Prostate gland (tissue), 2 donors: ENCODE data around the gene CBLN1.

Experiments used
- CTCF ChIP-seq, 4 experiments: fragments of 200-600 bp in 2 of 4; fragments of 450-650 bp in 2 of 4; sonication (generic) in 2 of 4; IDR thresholded peaks; 1 replicate in 3 of 4; 2 replicates in 1 of 4; pipeline ENCODE4 v1.5.1; 2016 to 2019; ENCODE audit warnings: antibody characterized with exemption in 4 of 4, mild to moderate bottlenecking in 2 of 4, moderate library complexity in 2 of 4
- POLR2A ChIP-seq: fragments of 450-650 bp; IDR thresholded peaks from one replicate; pipeline ENCODE4 v1.6.1; 2016; ENCODE audit warnings: antibody characterized with exemption, mild to moderate bottlenecking
- POLR2AphosphoS5 ChIP-seq: sonication (generic); formaldehyde crosslinking; IDR thresholded peaks from one replicate; pipeline ENCODE4 v1.6.1; 2017; ENCODE audit warnings: antibody characterized with exemption

DNA sequence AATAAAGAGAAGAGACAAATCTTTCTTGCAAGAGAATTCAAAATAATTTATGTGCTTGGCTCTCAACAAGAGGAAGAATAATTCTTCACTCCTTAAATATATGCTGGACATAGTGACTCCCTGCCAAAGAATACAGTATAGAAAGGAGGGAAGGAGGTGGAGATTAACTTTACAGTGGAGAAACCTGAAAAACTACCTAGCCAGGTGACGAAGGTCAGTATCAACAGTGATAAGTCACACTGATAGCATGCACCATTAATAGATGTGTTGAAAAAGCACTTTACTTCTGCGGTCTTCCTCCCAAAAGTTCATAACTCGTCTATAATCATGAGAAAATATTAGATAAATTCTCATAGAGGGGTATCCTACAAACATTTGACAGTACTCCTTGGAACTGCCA is 21.4 kb downstream of the CBLN1 start:
- no peak for TF ChIP-seq CTCF (IDR thresholded peaks at IDR 0.05)
- TF ChIP-seq POLR2AphosphoS5 = no peak
- no peak for TF ChIP-seq POLR2A
